ENCODE data around the gene ZDHHC18.
"Not testable (repeated sequence)": the region's sequence is repeated elsewhere in the genome, so short reads cannot be mapped to it uniquely, and the experiment has no call there.

The ZDHHC18 gene

GRCh38 chr1:26833432-26834405 lies 7.2 kb downstream of the ZDHHC18 start:
- DNase-seq = peak; percentile 81

DNA sequence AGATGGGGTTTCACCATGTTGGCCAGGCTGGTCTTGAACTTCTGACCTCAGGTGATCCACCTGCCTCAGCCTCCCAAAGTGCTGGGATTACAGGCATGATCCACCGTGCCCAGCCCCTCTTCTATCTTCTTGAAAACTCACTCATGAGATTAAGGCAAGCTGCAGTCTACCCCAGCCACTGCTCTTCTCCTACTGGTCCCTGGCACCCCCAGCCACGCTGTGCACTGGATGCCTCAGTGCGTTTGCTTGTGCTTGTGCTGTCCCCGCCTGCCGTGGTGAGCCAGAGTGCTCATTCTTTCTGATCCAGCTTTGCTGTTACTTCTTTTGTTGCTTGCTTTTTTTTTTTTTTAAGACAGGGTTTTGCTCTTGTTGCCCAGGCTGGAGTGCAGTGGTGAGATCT lies 11.2 kb downstream of the ZDHHC18 start:
- DNase-seq = not testable (repeated sequence)

DNA sequence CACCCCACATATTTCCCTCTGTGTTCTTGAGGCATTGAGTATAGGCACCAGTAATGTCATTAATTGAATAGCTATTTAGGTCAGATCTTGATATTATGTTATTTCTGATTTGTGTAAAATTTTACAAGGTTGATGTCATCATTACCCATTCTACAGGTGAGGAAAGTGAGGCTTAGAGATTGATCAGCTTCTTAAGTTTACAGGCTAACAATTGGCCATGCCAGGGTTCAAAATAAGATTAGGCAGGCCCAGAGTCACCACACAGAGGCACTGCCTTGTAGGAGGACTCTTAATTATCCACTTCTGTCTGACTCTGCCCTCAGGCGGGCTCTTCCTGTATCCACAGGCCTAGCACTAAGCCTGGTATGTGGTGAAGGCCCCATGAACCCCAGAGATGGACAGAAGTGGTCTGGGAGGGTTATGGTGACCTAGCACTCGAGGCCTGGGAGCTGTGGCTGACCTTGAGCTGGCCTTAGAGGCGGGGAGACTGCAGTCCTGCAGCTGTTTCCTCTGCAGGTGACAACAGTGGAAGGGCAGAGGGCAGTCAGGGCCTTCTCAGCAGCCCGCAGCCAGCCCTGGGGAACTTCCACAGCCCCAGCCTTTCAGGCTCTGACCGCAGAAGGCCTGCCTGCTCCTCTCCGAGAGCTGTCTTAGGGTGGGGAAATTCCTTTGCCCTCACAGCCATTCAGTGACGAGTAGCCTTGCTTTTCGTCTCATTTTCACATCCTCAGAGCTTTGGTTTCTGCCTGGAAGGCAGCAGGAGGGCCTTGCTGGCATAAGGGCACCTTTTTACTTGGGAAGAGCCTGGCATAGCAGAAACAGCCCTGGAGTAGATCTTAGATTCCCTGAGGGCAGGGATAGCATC lies 12.2 kb downstream of the ZDHHC18 start:
- DNase-seq = peak; percentile 46

GRCh38 chr1:26839339-26839722 lies 12.8 kb downstream of the ZDHHC18 start:
- DNase-seq = no peak

- no peak for DNase-seq
Observed at GRCh38 chr1:26839779-26840178, 13.3 kb downstream of the ZDHHC18 start.

GRCh38 chr1:26844424-26845196 lies 18.1 kb downstream of the ZDHHC18 start:
- no peak for DNase-seq

DNA sequence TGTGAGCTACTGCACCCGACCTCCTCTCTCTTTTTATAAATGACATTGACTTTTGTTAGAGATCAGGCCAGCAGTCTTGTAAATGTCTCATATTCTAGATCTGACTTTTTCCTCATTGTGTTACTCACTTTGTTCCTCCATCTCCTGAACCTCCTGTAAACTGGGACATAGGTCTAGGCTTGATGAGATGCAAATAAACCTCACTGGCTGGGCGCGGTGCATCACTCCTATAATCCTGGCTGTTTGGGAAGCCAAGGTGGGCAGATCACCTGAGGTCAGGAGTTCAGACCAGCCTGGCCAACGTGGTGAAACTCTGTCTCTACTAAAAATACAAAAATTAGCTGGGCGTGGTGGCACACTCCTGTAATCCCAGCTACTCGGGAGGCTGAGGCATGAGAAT lies 21.3 kb downstream of the ZDHHC18 start:
- not testable (repeated sequence) for DNase-seq

DNA sequence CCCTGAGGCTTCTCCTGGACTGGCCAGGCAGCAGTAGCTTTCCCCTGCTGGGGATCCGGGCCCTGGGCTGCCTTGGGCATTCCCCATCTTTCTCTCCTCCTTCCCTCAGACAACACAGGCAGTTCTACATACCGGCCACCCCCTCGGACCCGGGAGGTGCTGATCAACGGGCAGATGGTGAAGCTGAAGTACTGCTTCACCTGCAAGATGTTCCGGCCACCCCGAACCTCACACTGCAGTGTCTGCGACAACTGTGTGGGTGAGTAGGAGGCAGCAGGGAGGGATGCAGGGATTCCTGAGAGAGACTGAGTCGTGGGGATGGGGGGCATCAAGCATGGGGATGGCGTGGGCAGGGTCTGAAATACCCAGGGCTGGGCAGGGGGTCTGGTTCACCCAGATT lies 22.0 kb downstream of the ZDHHC18 start:
- no peak for DNase-seq

DNA sequence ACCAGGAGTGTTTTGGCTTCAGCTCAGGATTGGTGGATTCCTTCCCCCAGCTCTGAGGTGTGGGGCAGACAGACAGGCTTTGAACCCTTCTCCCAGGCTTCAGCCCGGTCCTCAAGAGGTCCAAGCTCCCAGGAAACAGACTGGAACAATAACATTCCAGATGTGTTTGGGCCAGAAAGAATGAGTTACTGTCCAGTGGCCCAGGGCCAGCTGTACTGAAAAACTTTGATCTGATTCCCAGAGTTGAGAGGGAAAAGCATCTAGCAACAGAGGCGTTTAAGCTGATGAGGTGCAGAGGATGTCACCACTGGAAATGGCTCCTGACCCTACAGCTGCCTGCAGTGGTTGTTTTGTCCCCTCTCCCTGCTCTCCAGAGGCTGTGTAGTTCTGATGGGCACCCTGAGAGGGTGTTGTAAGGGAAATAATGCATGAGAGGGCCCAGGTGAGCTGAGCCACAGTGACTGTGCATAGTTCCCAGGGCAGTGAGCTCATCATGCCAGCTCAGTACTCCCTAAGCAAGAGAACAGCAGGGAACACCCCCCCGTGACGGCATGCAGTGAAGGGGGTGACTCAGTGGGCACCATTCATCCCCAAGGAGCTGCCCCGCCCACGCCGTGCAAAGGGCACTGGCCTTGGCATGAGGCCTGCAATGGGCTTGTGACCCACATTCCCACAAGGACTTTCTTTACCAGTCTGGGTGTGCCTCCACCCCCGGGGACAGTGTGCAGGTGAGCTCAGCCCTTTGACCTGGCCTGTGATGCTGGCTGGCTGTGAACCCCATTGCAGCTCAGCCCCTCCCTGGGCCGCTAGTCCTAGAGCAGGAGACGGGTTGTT lies 22.7 kb downstream of the ZDHHC18 start:
- DNase-seq = no peak

- DNase-seq = no peak
Observed at GRCh38 chr1:26851106-26851684, 24.7 kb downstream of the ZDHHC18 start.

DNA sequence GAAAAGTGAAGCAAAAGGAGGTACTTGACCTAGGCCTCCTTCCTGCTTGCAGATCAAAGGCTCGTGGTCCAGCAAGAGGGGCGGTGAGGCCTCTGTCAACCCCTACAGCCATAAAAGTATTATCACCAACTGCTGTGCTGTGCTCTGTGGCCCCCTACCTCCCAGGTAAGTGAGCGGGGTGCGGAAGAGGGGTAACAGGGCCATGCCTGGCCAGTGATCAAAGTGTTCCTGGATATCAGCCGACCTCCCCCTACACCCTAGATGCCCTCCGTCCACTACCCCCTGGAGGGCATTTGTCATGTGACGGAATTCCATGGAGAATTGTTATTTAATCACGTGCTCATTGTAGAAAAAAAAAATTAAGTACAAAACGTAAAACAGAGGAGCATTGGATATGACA lies 26.2 kb downstream of the ZDHHC18 start:
- no peak for DNase-seq

DNA sequence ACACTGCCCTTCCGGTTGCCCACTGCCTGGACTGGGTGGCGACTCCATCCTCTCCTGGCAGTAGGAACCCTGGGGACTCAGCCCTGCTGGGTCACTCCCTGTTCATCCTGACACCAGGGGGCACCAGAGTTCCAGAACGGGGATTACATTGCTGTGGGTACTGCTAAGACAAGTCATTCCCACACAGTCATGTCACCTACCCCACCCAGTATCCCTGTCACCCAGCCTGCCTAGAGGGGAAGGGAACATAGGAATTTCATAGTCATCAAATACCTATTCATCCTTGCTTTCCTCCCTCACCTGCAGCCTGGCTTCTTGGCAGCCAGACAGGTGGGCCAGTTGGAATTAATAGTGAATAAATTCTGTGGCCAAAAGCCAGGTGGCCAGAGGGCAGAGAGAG lies 26.7 kb downstream of the ZDHHC18 start:
- DNase-seq = peak; percentile 82

DNA sequence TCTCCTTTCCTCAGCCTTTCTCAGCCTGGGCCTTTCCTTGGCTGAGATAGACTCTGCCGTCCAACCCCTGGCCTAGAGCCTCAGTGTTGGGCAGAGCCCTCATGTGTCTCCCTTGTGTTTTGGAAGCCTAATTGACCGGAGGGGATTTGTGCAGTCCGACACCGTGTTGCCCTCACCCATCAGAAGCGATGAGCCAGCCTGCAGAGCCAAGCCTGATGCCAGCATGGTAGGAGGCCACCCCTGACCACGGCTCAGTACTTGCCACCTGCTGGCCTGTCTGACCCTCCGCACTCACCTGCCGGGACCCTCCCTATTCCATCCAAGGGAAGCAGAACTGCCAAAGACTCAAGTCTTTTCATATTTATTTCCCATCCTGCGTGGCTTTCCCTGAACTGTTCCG lies 27.1 kb downstream of the ZDHHC18 start:
- DNase-seq = no peak

DNA sequence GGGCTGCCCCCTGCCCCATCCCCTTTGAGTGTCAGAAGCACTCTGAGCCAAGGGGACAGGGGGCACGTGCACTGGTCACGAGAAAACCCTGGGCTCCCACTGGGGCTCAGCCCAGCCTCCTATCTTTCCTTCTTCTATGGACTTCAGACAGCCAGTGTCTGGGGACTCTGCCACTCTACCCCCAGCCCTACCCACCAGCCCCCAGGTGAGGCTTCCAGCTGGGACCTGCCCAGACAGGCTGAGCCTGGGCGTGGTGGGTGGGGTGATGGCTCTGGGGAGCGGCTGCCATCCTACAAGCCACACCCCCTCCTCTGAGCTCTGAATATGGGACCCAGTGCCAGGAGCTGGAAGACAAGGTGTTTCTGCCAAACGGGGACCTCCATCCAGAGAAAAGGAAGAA lies 28.4 kb downstream of the ZDHHC18 start:
- no peak for DNase-seq

GRCh38 chr1:26855636-26856035 lies 29.1 kb downstream of the ZDHHC18 start:
- DNase-seq = no peak

DNA sequence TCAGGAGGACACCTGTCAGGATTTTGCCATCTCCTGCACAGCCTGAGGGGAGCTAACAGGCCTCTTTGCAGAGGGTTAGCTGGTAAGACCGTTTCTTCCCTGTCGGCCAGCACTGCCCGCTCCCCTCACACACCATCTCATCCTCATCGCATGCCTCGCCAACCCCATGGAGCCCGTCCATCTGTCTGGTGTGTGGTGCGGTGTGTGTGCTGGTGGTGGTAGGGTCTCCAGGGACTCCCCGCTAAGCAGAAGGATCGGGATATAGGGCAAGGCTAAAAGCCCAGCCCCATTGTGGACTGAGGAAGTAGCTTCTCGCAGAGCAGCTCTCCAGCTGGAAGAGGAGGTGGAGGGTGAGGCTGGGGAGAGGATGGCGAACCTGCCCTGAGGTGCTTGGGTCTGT lies 29.7 kb downstream of the ZDHHC18 start:
- no peak for DNase-seq

- no peak for DNase-seq
Observed at GRCh38 chr1:26856604-26857469, 30.3 kb downstream of the ZDHHC18 start.

GRCh38 chr1:26857473-26858060 lies 31.1 kb downstream of the ZDHHC18 start:
- DNase-seq = no peak

- DNase-seq = no peak
Observed at GRCh38 chr1:26858160-26858559, 31.7 kb downstream of the ZDHHC18 start.

Data from activated T-cell treated with anti-CD3 and anti-CD28 coated beads, Interleukin-2, amount 50 U/mL, for 1 hour (primary cell).